Endothelial cell of umbilical vein (primary cell): ENCODE measurements around the gene SLC9A9. TPM values are rescaled to one million over a fixed set of nuclear protein-coding genes. Genes with fewer than 3 reads are reported as not detected.

Experiments
- BruUV-seq: library from RNA; stranded (reverse); fragments of 400-500 nt; replicated peaks from 2 replicates; lab custom pipeline; 2021; lab: Mats Ljungman, UMichigan
- CTCF ChIA-PET: fragments of 300-600, 350-600 bp; sonication (Branson Sonifier 250); formaldehyde crosslinking; loops from one replicate; lab custom pipeline; 2021; ENCODE audit warnings: antibody characterized with exemption, inconsistent platforms; lab: Charles Lee
- POLR2A ChIA-PET: fragments of 300-600, 350-600 bp; sonication (Branson Sonifier 250); formaldehyde crosslinking; loops from one replicate; lab custom pipeline; 2021; ENCODE audit warnings: antibody characterized with exemption, inconsistent platforms; lab: Charles Lee
- DNase-seq: peaks from one replicate; pipeline ENCODE4 v3.0.0-alpha.2; 2011; ENCODE audit warnings: low read depth, low spot score
- FAIRE-seq: peaks from 2 replicates; lab custom pipeline; 2011; peaks lifted over from hg19 to GRCh38; lab: Jason Lieb, UNC
- H2AFZ ChIP-seq: 2 replicates; pipeline ENCODE4 v1.6.0; 2012; ENCODE audit warnings: low read depth, low read length, control low read depth, inconsistent platforms
- H3K27ac ChIP-seq: 2 replicates; pipeline ENCODE4 v1.5.1; 2011; ENCODE audit warnings: low read depth, mild to moderate bottlenecking, control low read depth, low read length, moderate library complexity; ENCODE audit not compliant: insufficient read depth
- H3K27me3 ChIP-seq, 2 experiments: 2 replicates each; pipeline versions ENCODE4 v1.6.0 to v1.6.1; 2011; ENCODE audit warnings: low read length in 2 of 2, mixed read lengths in 1 of 2; ENCODE audit not compliant: control insufficient read depth in 2 of 2, insufficient read depth in 2 of 2
- H3K36me3 ChIP-seq, 2 experiments: 2 replicates in 1 of 2; 3 replicates in 1 of 2; pipeline ENCODE4 v1.5.1; 2011; ENCODE audit warnings: low read length in 2 of 2, mild to moderate bottlenecking in 1 of 2, moderate library complexity in 1 of 2; ENCODE audit not compliant: control insufficient read depth in 2 of 2, insufficient read depth in 2 of 2; ENCODE audit errors: extremely low read depth in 1 of 2
- H3K4me1 ChIP-seq: 3 replicates; pipeline ENCODE4 v1.5.1; 2011; ENCODE audit warnings: mild to moderate bottlenecking, low read length; ENCODE audit not compliant: control insufficient read depth, insufficient read depth; ENCODE audit errors: extremely low read depth
- H3K4me2 ChIP-seq: 2 replicates; pipeline ENCODE4 v1.6.1; 2011; ENCODE audit warnings: low read length, control low read depth, mixed read lengths; ENCODE audit not compliant: insufficient read depth
- H3K4me3 ChIP-seq, 3 experiments: fragments of 200-600 bp in 1 of 3; sonication (generic), shearing (Covaris generic) in 1 of 3; replicated peaks in 1 of 3; 2 replicates each; pipeline ENCODE4 v1.5.1; 2011 to 2016; ENCODE audit warnings: control low read depth in 3 of 3, low read length in 3 of 3, mild to moderate bottlenecking in 2 of 3, inconsistent platforms in 1 of 3, low read depth in 1 of 3, moderate library complexity in 1 of 3; ENCODE audit not compliant: insufficient read depth in 1 of 3
- H3K79me2 ChIP-seq: 2 replicates; pipeline ENCODE4 v1.6.0; 2012; ENCODE audit warnings: low read length, inconsistent platforms; ENCODE audit not compliant: control insufficient read depth, insufficient read depth
- H3K9ac ChIP-seq: replicated peaks from 2 replicates; pipeline ENCODE3; 2011; ENCODE audit warnings: low read length, control low read depth; ENCODE audit not compliant: insufficient read depth; ENCODE audit errors: extremely low read depth
- H3K9me1 ChIP-seq: replicated peaks from 3 replicates; pipeline ENCODE4 v1.6.0; 2011; ENCODE audit warnings: mild to moderate bottlenecking, low read length; ENCODE audit not compliant: control insufficient read depth, insufficient read depth; ENCODE audit errors: extremely low read depth
- H3K9me3 ChIP-seq: replicated peaks from 2 replicates; pipeline ENCODE4 v1.5.1; 2012; ENCODE audit warnings: low read length, inconsistent platforms; ENCODE audit not compliant: control insufficient read depth, insufficient read depth
- H4K20me1 ChIP-seq: replicated peaks from 2 replicates; pipeline ENCODE3; 2011; ENCODE audit warnings: mild to moderate bottlenecking, low read length; ENCODE audit not compliant: control insufficient read depth, insufficient read depth; ENCODE audit errors: extremely low read depth
- CTCF ChIP-seq, 2 donors: IDR thresholded peaks; 1 replicate in 1 of 2; 2 replicates in 1 of 2; pipeline ENCODE4 v1.5.1; 2011; ENCODE audit warnings: low read length in 2 of 2, mild to moderate bottlenecking in 2 of 2, moderate library complexity in 2 of 2, control low read depth in 1 of 2, inconsistent platforms in 1 of 2, low read depth in 1 of 2; ENCODE audit not compliant: insufficient read depth in 1 of 2; ENCODE audit errors: extremely low read depth in 1 of 2
- EZH2 ChIP-seq: IDR thresholded peaks from 2 replicates; pipeline ENCODE4 v1.6.1; 2012; ENCODE audit warnings: borderline replicate concordance, low read depth, mild to moderate bottlenecking, moderate library complexity, low read length, inconsistent platforms; ENCODE audit not compliant: severe bottlenecking
- FOS ChIP-seq: IDR thresholded peaks from 2 replicates; pipeline ENCODE4 v1.6.1; 2011; ENCODE audit warnings: mild to moderate bottlenecking, low read length, moderate library complexity, borderline replicate concordance; ENCODE audit not compliant: insufficient read depth
- GATA2 ChIP-seq: IDR thresholded peaks from 2 replicates; pipeline ENCODE4 v1.7.0; 2011; ENCODE audit warnings: low read depth, mild to moderate bottlenecking, moderate library complexity, mixed read lengths, low read length; ENCODE audit not compliant: insufficient read length, insufficient read depth
- MYC ChIP-seq: IDR thresholded peaks from one replicate; pipeline ENCODE4 v1.6.1; 2011; ENCODE audit warnings: mild to moderate bottlenecking, low read depth, low read length
- POLR2A ChIP-seq: IDR thresholded peaks from 2 replicates; pipeline ENCODE4 v1.6.1; 2012; ENCODE audit warnings: low read depth, mild to moderate bottlenecking, control low read depth, low read length
- POLR2AphosphoS5 ChIP-seq: IDR thresholded peaks from 2 replicates; pipeline ENCODE4 v1.6.1; 2012; ENCODE audit warnings: low read depth, mild to moderate bottlenecking, control low read depth, low read length, moderate library complexity; ENCODE audit not compliant: insufficient read depth
- dilution Hi-C: fragments of 300-500 bp; cut with MboI; formaldehyde crosslinking; loops from one replicate; pipeline ENCODE4 v1.15.0; 2019; ENCODE audit warnings: low sequenced_read_pairs; ENCODE audit not compliant: extremely low pct_ligation_motif_present
- intact Hi-C: fragments of 100-400 bp; cut with micrococcal nuclease; formaldehyde crosslinking; loops from one replicate; pipeline ENCODE4 v1.10.0; 2022
- polyA plus RNA-seq, 4 experiments: library from polyadenylated mRNA; depleted of rRNA in 3 of 4; stranded (reverse) in 3 of 4; unstranded in 1 of 4; fragments of >200 nt; gene quantifications; 2 replicates each; pipeline versions ENCODE4 v1.2.1 to v1.2.3, GENCODE V29; 2011 to 2012; ENCODE audit warnings: missing spikeins in 1 of 4
- total RNA-seq: library from RNA; stranded (reverse); gene quantifications from 2 replicates; pipeline ENCODE4 v1.2.3, GENCODE V29; 2021

Gene SLC9A9
- total and polyA plus RNA-seq, 2 donors (not counting 3 experiments of a cell fraction or from before 2014, with no cell fraction given), result 1.5 to 1.8 TPM

GRCh38 chr3:143413372-143413771 is 434.9 kb downstream of the SLC9A9 start:
- TF ChIP-seq MYC, result no peak
- TF ChIP-seq EZH2, result no peak
- TF ChIP-seq POLR2A, result no peak
- TF ChIP-seq FOS, result no peak
- TF ChIP-seq GATA2, result no peak
- no peak for TF ChIP-seq POLR2AphosphoS5
- TF ChIP-seq CTCF (IDR thresholded peaks at IDR 0.05; ENCODE audit: extremely low read depth in 1 of 2, insufficient read depth in 1 of 2, low read depth in 1 of 2, low read length in 2 of 2), result no peak
- Histone ChIP-seq H3K4me2 (no peak overlapping the region), H3K9me3 (no peaks in the 10 kb centered on the region), H2AFZ (no peak overlapping the region), H3K4me1 (no peaks in the 10 kb centered on the region), H4K20me1 (no peaks in the 10 kb centered on the region), H3K9me1 (no peaks in the 10 kb centered on the region), H3K9ac (no peak overlapping the region), H3K36me3 (no peaks in the 10 kb centered on the region), H3K79me2 (no peaks in the 10 kb centered on the region), H3K4me3 (no peak overlapping the region), H3K27ac (no peak overlapping the region), H3K27me3 (no peaks in the 10 kb centered on the region)
- ChIA-PET POLR2A (no interaction called here), CTCF (no interaction called here)
- intact Hi-C loops, result no loop called here
- dilution Hi-C loops, result no loop called here
- no TSS peak for BruUV-seq
- no peak for DNase-seq
- FAIRE-seq, result no peak
